ENCODE data around the gene FBXO41. TPM values are rescaled to one million over a fixed set of nuclear protein-coding genes. Genes with fewer than 3 reads are reported as not detected.

The FBXO41 gene
- total and polyA plus RNA-seq, 2 donors (not counting 3 experiments of a cell fraction or from before 2014, with no cell fraction given) = 0.88 to 1.5 TPM

DNA sequence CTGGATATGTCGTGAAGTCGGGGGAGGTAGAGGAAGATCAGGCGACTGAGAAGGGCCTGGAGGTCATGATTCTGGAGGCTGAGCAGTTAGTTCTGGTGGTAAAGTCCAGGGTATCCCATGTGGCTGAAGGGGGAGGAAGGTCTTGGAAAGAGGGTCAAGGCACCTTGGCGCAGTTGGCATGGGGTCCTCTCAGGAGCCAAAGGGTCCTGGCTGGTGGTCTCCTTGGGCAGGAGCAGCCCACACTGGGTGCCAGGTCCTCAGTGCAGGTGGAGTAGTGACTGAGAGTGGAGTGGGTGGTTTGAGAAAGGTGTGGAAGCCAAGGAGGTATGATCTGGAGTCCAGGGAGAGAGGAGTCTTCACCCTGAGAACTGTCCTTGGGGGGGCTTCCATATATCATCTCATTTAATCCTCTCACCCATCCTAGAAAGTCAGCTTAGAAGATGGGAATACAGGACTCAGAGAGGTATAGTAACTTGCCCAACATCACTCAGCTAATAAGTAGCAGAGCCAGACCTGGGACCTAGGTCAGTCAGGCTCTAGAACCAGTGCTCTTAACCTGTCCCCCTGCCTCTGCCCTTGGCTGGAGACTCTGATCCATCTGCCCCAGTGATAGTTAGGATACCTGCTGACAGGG is 24.5 kb downstream of the FBXO41 start:
- FAIRE-seq = no peak
- intact Hi-C loops (cut with micrococcal nuclease) = loop anchor here (5.0 kb wide), 1 partner anchor 98 kb away; no protein-coding TSS in a partner anchor

DNA sequence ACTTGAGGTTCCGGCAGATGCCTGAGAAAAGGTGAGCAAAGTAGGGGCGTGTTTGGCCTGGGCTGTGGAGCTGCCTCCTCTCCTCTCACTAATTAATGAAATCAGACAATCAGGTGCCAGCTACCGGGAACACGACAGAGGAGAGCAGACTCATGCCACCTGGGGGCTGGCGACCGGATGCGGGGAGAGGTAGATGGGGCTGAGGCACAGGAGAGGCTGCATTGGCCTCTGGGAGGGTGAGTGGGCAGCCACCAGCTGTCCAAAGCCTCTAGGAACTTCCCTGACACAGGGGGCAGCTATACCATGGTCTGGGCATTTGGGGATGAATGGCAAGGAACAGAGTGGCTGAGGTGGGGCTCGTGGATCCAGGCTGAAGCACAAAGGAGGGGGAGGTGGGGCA is 25.0 kb downstream of the FBXO41 start:
- H3K27ac ChIP-seq (ENCODE audit: insufficient read depth, low read depth, low read length) = no peak overlapping the region
- H3K9me1 ChIP-seq (replicated peaks; ENCODE audit: control insufficient read depth, extremely low read depth, insufficient read depth, low read length) = no peaks in the 10 kb centered on the region
- ChIA-PET POLR2A (no interaction called here), CTCF (interaction anchor here (1.1 to 1.9 kb wide), 6 partner anchors 8 to 366 kb away, joined by 3 to 5 read pairs (median 4); no protein-coding TSS in a partner anchor)
- TF ChIP-seq EZH2 (IDR thresholded peaks at IDR 0.05; ENCODE audit: borderline replicate concordance, low read depth, low read length, severe bottlenecking) (no peak), GATA2 (IDR thresholded peaks at IDR 0.05; ENCODE audit: insufficient read depth, insufficient read length, low read depth, low read length) (no peak), FOS (IDR thresholded peaks at IDR 0.05; ENCODE audit: borderline replicate concordance, insufficient read depth, low read length) (no peak), JUN (IDR thresholded peaks at IDR 0.05; ENCODE audit: borderline replicate concordance, insufficient read depth, insufficient read length, low read depth) (no peak), POLR2A (IDR thresholded peaks at IDR 0.05; ENCODE audit: low read depth, low read length) (no peak), POLR2AphosphoS5 (IDR thresholded peaks at IDR 0.05; ENCODE audit: insufficient read depth, low read depth, low read length) (no peak), MYC (IDR thresholded peaks at IDR 0.05; ENCODE audit: low read depth, low read length) (no peak)
- TF ChIP-seq, protein P1, sequence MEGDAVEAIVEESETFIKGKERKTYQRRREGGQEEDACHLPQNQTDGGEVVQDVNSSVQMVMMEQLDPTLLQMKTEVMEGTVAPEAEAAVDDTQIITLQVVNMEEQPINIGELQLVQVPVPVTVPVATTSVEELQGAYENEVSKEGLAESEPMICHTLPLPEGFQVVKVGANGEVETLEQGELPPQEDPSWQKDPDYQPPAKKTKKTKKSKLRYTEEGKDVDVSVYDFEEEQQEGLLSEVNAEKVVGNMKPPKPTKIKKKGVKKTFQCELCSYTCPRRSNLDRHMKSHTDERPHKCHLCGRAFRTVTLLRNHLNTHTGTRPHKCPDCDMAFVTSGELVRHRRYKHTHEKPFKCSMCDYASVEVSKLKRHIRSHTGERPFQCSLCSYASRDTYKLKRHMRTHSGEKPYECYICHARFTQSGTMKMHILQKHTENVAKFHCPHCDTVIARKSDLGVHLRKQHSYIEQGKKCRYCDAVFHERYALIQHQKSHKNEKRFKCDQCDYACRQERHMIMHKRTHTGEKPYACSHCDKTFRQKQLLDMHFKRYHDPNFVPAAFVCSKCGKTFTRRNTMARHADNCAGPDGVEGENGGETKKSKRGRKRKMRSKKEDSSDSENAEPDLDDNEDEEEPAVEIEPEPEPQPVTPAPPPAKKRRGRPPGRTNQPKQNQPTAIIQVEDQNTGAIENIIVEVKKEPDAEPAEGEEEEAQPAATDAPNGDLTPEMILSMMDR (IDR thresholded peaks at IDR 0.05; ENCODE audit: extremely low read depth in 1 of 2, insufficient read depth in 1 of 2, low read depth in 1 of 2, low read length in 2 of 2) = no peak
- TF ChIP-seq, protein P2, sequence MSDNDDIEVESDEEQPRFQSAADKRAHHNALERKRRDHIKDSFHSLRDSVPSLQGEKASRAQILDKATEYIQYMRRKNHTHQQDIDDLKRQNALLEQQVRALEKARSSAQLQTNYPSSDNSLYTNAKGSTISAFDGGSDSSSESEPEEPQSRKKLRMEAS (IDR thresholded peaks at IDR 0.05; ENCODE audit: insufficient read depth, insufficient read length) = no peak
- no peak overlapping the region for H2AFZ ChIP-seq (ENCODE audit: low read depth, low read length)
- BruUV-seq (replicated peaks) = no TSS peak
- no peaks in the 10 kb centered on the region for H4K20me1 ChIP-seq (replicated peaks; ENCODE audit: control insufficient read depth, extremely low read depth, insufficient read depth, low read length)
- intact Hi-C loops (cut with micrococcal nuclease) = no loop called here
- H3K9ac ChIP-seq (replicated peaks; ENCODE audit: extremely low read depth, insufficient read depth, low read length) = no peak overlapping the region
- H3K4me2 ChIP-seq (ENCODE audit: insufficient read depth, low read length) = no peak overlapping the region
- dilution Hi-C loops (cut with MboI; ENCODE audit: extremely low pct_ligation_motif_present, low sequenced_read_pairs) = no loop called here
- H3K36me3 ChIP-seq (ENCODE audit: control insufficient read depth in 2 of 2, extremely low read depth in 1 of 2, insufficient read depth in 2 of 2, low read length in 2 of 2) = peaks cover 0 to 5% of the 10 kb centered on the region in 2 experiments
- no peaks in the 10 kb centered on the region for H3K9me3 ChIP-seq (replicated peaks; ENCODE audit: control insufficient read depth, insufficient read depth, low read length)
- no peaks in the 10 kb centered on the region for H3K27me3 ChIP-seq (ENCODE audit: control insufficient read depth in 2 of 2, insufficient read depth in 2 of 2, low read length in 2 of 2)
- FAIRE-seq = no peak
- no peak for DNase-seq (ENCODE audit: low read depth, low spot score)
- no peaks in the 10 kb centered on the region for H3K4me1 ChIP-seq (ENCODE audit: control insufficient read depth, extremely low read depth, insufficient read depth, low read length)
- no peaks in the 10 kb centered on the region for H3K79me2 ChIP-seq (ENCODE audit: control insufficient read depth, insufficient read depth, low read length)
- no peak overlapping the region for H3K4me3 ChIP-seq (replicated peaks in 1 of 3; ENCODE audit: insufficient read depth in 1 of 3, low read depth in 1 of 3, low read length in 3 of 3)

More for the DNA sequence above, 24.5 kb downstream of the FBXO41 start:
- ChIA-PET CTCF (interaction anchor here (1.0 to 1.9 kb wide), 6 partner anchors 9 to 366 kb away, joined by 3 to 5 read pairs (median 4); no protein-coding TSS in a partner anchor), POLR2A (no interaction called here)
- Histone ChIP-seq H3K27me3 (ENCODE audit: control insufficient read depth in 2 of 2, insufficient read depth in 2 of 2, low read length in 2 of 2) (no peaks in the 10 kb centered on the region), H3K4me3 (replicated peaks in 1 of 3; ENCODE audit: insufficient read depth in 1 of 3, low read depth in 1 of 3, low read length in 3 of 3) (no peak overlapping the region), H3K36me3 (ENCODE audit: control insufficient read depth in 2 of 2, extremely low read depth in 1 of 2, insufficient read depth in 2 of 2, low read length in 2 of 2) (peaks cover 0 to 2% of the 10 kb centered on the region in 2 experiments), H3K9me1 (replicated peaks; ENCODE audit: control insufficient read depth, extremely low read depth, insufficient read depth, low read length) (no peaks in the 10 kb centered on the region), H3K9ac (replicated peaks; ENCODE audit: extremely low read depth, insufficient read depth, low read length) (no peak overlapping the region), H2AFZ (ENCODE audit: low read depth, low read length) (no peak overlapping the region), H4K20me1 (replicated peaks; ENCODE audit: control insufficient read depth, extremely low read depth, insufficient read depth, low read length) (no peaks in the 10 kb centered on the region), H3K9me3 (replicated peaks; ENCODE audit: control insufficient read depth, insufficient read depth, low read length) (no peaks in the 10 kb centered on the region), H3K79me2 (ENCODE audit: control insufficient read depth, insufficient read depth, low read length) (no peaks in the 10 kb centered on the region), H3K27ac (ENCODE audit: insufficient read depth, low read depth, low read length) (no peak overlapping the region), H3K4me2 (ENCODE audit: insufficient read depth, low read length) (no peak overlapping the region), H3K4me1 (ENCODE audit: control insufficient read depth, extremely low read depth, insufficient read depth, low read length) (no peaks in the 10 kb centered on the region)
- TF ChIP-seq, protein P2 (IDR thresholded peaks at IDR 0.05; ENCODE audit: insufficient read depth, insufficient read length) = no peak
- TF ChIP-seq GATA2 (IDR thresholded peaks at IDR 0.05; ENCODE audit: insufficient read depth, insufficient read length, low read depth, low read length) (no peak), POLR2AphosphoS5 (IDR thresholded peaks at IDR 0.05; ENCODE audit: insufficient read depth, low read depth, low read length) (no peak), JUN (IDR thresholded peaks at IDR 0.05; ENCODE audit: borderline replicate concordance, insufficient read depth, insufficient read length, low read depth) (no peak), EZH2 (IDR thresholded peaks at IDR 0.05; ENCODE audit: borderline replicate concordance, low read depth, low read length, severe bottlenecking) (no peak)
- no TSS peak for BruUV-seq (replicated peaks)
- dilution Hi-C loops (cut with MboI; ENCODE audit: extremely low pct_ligation_motif_present, low sequenced_read_pairs) = no loop called here
- no peak for DNase-seq (ENCODE audit: low read depth, low spot score)
